NCI-H2081 (cell line): Measurements from ENCODE around the gene RTN4IP1.
"Not testable (repeated sequence)": the region's sequence is repeated elsewhere in the genome, so short reads cannot be mapped to it uniquely, and the experiment has no call there.

Experiments used
- DNase-seq, 2 experiments: peaks; one replicate each; lab custom pipeline; 2025; lab: John Stamatoyannopoulos, UW

RTN4IP1 gene

GRCh38 chr6:106581468-106581867 is 47.8 kb downstream of the RTN4IP1 start:
- no peak for DNase-seq

GRCh38 chr6:106579281-106579680 is 50.0 kb downstream of the RTN4IP1 start:
- no peak for DNase-seq

- DNase-seq, result peak; percentile 2 to 14
These were observed 54.4 kb downstream of the RTN4IP1 start for GRCh38 chr6:106574741-106575458.

- DNase-seq, result no peak
These were observed 56.3 kb downstream of the RTN4IP1 start for GRCh38 chr6:106572875-106573585.

- no peak for DNase-seq
These were observed 56.9 kb downstream of the RTN4IP1 start for GRCh38 chr6:106572436-106572835.

GRCh38 chr6:106569428-106569827 is 59.9 kb downstream of the RTN4IP1 start:
- DNase-seq, result no peak

- no peak for DNase-seq
These were observed 60.8 kb downstream of the RTN4IP1 start for GRCh38 chr6:106568530-106568929.

GRCh38 chr6:106564476-106564875 is 64.8 kb downstream of the RTN4IP1 start:
- DNase-seq, result no peak

- DNase-seq, result no peak
These were observed 65.7 kb downstream of the RTN4IP1 start for GRCh38 chr6:106563614-106564013.

GRCh38 chr6:106561686-106562405 is 67.5 kb downstream of the RTN4IP1 start:
- DNase-seq, result no peak

GRCh38 chr6:106560996-106561685 is 68.2 kb downstream of the RTN4IP1 start:
- DNase-seq, result no peak

GRCh38 chr6:106559659-106560058 is 69.6 kb downstream of the RTN4IP1 start:
- DNase-seq, result not testable (repeated sequence)

GRCh38 chr6:106558364-106558763 is 70.9 kb downstream of the RTN4IP1 start:
- DNase-seq, result no peak

GRCh38 chr6:106557837-106558236 is 71.5 kb downstream of the RTN4IP1 start:
- DNase-seq, result no peak

- DNase-seq, result peak in 1 of 2 experiments; percentile 12
These were observed 72.8 kb downstream of the RTN4IP1 start for GRCh38 chr6:106556368-106556960.

GRCh38 chr6:106555767-106556166 is 73.5 kb downstream of the RTN4IP1 start:
- DNase-seq, result no peak

GRCh38 chr6:106553440-106553839 is 75.9 kb downstream of the RTN4IP1 start:
- DNase-seq, result no peak

GRCh38 chr6:106551155-106551554 is 78.1 kb downstream of the RTN4IP1 start:
- no peak for DNase-seq

GRCh38 chr6:106549521-106549920 is 79.8 kb downstream of the RTN4IP1 start:
- DNase-seq, result no peak

- not testable (repeated sequence) for DNase-seq
These were observed 80.3 kb downstream of the RTN4IP1 start for GRCh38 chr6:106548926-106549455.
